Stimulated activated CD4-positive, alpha-beta T cell treated with anti-CD3 and anti-CD28 coated beads, Interleukin-4, amount 100 ng/mL, for 4 hours (primary cell): ENCODE measurements around the gene TMUB1.

Experiments
- DNase-seq, 2 experiments: peaks; one replicate each; pipeline ENCODE4 v3.0.0-alpha.2; 2020

TMUB1 gene

DNA sequence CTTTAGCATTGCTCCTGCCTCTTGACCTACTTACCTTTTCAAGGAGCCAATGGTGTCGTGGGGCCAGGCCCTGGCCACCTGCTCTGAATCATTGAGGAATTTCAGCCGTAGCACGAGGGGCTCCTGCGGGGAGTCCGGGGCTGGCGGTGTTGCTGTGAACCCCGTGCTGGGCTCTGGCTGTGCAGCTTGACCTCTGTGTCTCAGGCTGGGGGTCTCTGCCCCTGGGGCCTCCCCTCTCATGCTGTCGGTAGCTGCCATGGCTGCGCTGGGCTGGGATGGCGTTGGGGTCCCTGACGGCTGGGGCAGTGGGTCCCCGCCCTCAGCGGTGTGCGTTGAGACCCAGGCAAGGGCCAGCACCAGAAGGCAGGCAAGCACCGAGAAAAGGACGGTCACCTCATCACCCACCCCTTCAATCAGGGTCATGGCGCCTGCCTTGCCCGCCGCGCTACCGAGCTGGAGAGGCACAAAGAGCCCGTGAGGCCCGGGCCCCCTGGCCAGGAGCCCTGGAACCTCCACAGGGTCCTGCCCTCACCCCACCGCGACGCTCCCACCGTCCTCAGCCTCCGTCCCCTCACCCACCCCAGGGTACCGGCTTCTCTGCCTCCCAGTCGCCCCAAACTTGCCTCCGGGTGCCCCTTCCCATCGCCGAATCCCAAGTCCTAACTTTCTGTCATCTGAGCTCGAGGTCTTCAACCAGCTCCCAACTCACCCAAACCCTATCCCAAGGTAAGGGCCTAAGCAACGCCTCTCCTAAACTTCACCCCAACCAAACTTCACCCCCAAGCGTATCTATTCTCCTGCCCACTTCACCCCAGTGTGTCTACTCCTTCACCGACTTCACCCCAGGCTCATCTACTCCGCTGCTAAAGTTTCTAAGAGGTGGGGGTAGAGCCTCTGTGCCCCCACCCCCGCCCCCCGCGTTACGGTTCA, 887 bp downstream of the TMUB1 start:
- no peak for DNase-seq

DNA sequence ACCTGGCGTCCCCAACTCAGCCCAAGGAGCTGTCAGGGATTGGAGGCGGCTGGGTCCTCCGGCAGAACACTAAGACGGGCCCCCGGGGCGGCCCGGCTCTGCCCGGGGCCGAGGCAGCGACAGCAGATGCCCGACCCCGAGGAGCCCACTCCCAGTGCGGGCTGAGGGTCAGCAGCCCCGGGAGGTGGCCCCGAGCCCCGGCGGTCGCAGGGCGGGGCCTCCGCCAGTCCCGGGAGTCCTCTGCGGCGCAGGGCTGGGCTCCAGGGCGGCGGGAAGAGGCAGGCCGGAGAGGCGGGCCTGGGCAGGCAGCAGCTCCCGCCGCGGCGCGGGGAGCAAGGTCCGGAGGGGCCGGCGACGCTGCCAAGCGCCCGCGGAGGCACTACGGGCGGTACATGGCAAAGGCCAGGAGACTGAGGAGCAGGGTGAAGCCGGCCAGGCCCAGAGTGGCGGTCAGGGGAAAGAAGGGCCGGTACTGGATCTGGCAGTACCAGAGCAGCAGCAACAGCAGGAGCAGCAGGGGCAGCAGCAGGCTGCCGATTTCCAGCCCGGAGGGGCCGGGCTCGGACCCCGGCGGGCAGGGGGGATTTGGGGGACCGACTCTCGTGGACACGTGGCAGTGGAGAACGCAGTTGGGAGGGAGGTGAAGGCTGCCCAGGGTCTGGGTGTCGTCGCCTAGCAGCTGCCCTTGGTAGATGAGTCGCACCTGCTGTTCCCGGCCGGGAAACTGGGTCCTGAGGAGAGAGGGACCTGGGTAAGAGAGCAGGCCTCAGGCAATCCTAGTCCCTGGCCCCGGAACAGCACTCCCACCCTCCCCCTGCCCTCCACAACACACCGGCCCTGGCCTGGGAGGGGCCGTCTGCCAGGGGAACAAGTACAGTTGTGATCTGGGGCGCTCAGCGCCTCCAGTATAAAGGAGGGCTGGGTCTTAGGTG, 1.9 kb downstream of the TMUB1 start:
- DNase-seq: no peak

DNA sequence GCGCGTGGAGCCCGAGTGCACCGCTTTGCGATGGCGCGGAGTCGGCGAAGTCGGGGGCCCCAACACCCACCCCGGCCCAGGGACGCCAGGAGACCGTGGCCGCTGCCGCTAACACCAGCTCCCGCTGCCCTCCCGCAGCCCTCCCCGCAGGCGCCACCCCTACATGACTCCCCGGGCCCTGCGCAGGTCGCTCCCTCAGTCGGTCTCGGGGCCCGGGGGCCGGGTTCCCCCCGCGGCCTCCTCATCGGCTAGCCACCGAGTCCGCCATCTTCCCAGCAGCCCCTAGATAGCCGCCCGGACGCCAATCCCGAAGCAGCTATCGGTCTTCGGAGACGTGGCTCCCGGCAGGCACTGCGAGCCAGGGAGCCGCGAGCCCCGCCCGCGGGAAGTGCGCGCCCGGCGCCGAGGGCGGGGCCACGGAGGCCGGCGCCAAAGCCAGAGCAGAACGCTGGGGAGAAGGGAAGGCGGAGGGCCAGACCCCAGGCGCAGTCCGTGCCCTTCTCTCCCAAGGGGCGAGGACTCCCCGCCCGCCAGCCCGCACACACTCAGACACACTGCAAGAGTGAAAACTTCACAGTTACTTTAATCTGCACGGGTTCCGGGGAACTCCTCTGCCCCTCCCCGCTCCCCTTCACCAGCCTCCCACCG, 2.6 kb downstream of the TMUB1 start, which contains the start of gene FASTK:
Gene FASTK (minus strand): TSS at position 288 of the 648 bp plus-strand sequence. CDS start 43 bp downstream, at position 245.
- DNase-seq: peak; percentile 84 to 86

DNA sequence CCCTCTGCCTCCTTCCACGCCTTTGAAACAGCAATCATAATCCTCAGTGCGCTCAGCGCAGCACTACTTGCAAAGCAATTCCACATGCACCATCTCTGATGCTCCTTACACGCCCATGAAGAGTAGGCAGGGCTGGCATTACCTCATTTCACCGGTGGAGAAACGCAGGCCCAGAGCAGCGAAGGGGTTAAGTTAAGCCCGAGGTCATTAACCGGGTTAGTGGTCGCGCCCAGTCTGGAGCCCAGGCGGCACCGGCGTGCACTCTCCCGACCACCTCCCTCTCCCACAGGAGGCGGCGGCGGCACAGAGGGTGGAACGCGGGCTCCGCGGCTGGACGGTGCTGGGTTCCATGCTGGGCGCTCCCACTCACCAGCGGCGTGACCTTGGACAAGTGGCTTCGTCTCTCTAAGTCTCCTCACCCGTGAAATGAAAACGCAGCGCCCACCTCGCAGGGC, 3.2 kb downstream of the TMUB1 start:
- DNase-seq: peak in 1 of 2 experiments; percentile 32

DNA sequence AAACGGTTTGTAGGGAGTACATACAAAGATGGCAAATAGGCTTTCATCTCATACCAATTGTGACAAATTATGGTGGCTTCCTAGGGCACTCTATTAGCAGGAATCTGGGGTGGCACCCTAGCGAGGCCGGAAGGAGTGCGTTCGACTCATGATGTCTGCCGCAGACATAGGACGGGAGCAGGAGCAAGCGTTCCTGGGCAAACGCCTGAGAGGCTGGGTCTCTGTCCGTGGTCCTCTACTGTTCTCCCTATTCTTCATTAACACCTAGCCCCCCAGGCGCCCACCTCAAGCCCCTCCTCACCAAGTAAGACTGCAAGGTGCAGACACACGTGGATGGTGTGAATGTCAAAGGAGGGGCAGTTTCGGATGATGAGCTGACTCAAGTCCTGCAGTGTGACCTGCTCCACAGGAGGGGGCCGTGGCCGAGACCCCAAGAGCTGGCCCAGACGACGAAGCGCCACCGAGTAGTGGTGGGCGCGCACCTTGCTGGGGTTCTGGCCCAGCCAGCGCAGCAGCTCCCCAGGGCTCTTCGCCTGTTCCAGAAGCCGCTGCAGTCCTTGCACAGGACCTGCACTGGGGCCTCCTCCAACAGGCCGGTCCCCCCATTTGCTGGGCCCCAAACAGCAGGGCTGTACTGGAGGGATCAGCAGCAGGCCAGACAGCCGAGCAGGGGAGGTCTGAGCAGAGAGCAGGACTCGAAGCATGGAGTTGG, 3.9 kb downstream of the TMUB1 start:
- no peak for DNase-seq

DNA sequence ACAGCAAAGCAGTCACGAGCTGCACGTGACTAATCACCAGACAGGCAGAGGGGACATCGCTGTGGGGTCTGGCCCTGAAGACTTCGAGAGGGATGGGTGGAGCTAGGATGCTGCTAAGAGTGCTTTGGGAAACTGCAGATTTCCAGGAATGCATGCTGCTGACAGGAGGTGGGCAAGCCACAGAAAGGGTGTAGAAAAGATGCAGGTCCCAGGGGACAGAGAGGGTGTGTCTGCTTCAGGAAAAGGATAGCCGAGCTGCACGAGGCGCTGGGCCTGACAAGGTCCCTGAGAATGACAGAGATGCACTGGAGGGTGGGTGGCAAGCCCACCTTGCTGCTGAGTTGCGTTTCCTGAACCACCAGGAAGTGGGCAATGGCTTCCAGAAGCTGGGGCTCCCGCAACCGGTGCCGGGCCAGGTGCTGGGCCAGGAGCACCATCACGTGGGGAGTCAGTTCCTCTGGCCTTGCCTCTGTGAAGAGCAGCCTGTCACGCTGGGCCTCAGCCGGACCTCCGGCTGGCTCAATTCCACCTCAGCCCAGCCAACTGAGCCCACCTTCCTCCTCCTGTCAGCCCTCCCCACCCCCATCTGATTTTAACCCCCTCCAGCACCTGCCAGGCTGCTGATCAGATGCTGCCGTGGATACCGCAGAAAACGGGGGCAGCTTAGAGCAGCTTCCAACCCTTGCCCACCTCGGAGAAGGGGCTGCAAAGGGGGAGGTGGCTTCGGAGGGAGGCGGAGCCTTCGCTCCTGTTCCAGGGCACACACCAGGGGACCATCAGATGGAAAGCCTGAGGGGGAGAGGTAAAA, 4.9 kb downstream of the TMUB1 start:
- DNase-seq: no peak

DNA sequence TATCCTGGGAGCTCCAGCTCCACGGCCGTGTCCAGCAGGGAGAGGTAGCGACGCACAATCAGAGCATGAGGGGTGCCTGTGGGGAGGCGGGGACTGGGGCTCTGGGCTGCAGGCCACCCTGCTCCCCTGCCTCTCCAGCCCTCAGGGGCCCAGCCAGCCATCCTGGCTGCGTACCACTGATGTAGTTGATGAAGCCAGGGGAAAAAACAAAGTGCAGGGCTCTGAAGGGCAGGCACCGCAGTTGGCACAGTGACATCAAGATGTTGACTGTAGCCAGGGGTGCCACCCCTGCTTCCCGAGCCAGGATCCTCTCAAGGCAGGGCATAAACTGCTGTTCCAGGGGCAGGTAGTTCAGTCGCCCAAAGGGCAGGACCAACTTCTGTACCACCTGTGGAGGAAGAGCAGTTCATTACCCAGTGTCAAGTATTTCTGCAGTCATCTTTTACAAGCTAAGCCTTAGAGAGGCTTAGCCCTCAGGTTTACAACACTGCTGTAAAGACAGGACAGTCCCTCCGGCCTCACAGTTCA, 5.5 kb downstream of the TMUB1 start:
- no peak for DNase-seq

DNA sequence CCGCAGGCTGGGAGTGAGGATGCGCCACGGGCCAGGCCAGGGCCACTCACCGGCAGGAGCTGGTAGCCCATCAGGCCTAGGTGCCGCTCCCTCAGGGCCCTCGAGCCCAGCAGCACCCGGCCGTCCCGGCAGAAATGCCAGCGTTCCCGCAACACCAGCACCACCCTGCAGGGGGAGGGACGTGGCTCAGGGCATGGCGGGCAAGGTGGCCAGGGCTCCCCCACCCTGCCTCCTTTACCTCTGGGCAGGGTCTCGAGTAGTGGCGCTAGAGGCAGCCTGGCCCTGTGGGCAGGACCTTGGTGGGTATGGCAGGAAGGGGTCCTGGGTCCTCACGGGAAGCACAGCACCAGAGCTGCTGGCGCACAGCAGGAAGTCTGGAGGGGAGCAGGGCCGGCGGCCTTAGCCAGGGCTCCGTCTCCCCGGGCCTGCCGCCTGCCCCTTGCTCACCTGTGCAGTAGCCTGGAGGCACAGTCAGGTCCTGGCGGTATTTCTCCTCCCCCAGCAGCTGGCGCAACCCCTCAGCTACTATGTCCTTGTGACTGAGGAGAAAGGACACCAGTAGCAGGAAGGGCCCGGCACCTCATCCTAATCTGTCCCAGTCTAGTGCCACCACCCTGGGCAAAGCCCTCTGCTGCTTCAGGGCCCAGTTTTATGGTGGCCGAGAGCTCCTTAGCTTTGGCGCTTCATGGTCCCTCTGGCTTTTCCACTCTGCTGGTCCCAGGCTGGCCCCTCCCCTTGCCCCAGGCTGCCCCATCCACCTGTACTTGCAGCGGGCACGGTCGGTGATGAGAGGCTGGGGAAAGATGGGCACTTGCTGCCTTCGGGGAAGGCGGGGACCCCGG, 6.2 kb downstream of the TMUB1 start:
- DNase-seq: no peak

DNA sequence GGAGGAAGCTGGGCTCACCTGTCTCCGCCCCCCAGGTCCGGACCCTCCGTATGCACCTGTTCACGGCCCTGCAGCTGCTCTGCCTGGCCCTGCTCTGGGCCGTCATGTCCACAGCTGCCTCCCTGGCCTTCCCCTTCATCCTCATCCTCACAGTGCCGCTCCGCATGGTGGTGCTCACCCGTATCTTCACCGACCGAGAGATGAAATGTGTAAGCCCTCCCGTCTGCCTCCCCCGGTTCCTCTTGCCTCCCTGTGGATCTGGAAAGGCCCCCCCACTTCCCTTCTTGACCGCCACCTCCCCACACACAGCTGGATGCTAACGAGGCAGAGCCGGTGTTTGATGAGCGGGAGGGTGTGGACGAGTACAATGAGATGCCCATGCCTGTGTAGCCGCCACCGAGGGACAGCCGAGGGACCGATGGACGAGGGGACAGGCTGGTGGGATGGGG, 7.3 kb downstream of the TMUB1 start:
- no peak for DNase-seq

DNA sequence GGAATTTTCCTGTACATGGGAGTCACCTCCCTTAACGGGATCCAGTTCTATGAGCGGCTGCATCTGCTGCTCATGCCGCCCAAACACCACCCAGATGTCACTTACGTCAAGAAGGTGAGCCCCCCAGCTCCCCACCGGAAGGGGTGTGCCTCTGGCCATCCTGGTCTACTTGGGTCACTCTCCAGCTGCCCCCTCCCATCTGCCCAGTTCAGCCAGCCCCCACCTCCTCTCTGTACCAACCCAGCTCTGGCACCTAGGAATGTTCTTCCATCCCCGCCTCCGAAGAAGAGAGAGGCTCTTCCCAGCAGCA, 7.7 kb downstream of the TMUB1 start:
- no peak for DNase-seq

DNA sequence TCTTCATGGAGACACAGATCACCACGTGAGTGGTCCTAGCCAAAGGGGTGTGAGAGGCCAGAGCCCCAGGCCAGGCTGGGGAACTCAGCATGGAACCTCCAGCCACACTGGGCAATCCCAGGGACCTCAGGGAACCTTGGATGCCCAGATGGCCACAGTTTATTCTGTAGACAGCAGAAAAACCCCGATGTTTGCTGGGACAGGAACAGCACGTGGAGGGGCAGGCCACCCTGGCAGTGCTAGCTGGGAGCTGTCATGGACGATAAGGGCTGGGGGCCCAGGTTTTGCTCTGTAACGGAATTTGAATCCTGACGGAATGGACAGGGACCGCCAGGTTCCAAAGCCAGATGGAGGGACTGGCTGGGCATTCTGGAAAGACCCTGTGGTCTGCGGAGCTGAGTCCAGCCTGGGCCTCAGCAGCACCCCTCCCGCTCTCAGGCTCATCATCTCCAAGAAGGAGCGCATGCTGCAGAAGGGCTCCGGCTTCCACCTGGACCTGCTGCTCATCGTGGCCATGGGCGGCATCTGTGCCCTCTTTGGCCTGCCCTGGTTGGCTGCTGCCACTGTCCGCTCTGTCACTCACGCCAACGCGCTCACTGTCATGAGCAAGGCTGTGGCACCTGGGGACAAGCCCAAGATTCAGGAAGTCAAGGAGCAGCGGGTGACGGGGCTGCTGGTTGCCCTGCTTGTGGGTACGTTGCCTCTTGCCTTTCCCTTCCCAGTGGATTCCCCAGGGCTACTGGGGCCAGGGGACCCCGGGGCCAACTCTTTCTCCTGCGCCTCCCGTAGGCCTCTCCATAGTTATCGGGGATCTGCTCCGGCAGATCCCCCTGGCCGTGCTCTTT, 8.3 kb downstream of the TMUB1 start:
- no peak for DNase-seq

DNA sequence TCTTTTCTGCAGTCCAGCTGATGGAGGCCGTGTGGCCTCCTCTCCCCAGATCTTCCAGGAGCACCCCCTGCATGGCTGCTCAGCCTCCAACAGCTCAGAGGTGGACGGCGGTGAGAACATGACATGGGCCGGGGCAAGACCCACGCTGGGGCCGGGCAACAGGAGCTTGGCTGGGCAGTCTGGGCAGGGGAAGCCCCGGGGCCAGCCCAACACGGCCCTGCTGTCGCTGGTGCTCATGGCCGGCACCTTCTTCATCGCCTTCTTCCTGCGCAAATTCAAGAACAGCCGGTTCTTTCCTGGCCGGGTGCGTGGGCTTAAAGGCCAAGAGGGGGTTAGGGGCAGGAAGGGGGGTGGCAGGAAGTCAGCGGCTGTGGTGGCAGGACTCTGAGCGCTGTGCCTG, 9.3 kb downstream of the TMUB1 start:
- DNase-seq: no peak

DNA sequence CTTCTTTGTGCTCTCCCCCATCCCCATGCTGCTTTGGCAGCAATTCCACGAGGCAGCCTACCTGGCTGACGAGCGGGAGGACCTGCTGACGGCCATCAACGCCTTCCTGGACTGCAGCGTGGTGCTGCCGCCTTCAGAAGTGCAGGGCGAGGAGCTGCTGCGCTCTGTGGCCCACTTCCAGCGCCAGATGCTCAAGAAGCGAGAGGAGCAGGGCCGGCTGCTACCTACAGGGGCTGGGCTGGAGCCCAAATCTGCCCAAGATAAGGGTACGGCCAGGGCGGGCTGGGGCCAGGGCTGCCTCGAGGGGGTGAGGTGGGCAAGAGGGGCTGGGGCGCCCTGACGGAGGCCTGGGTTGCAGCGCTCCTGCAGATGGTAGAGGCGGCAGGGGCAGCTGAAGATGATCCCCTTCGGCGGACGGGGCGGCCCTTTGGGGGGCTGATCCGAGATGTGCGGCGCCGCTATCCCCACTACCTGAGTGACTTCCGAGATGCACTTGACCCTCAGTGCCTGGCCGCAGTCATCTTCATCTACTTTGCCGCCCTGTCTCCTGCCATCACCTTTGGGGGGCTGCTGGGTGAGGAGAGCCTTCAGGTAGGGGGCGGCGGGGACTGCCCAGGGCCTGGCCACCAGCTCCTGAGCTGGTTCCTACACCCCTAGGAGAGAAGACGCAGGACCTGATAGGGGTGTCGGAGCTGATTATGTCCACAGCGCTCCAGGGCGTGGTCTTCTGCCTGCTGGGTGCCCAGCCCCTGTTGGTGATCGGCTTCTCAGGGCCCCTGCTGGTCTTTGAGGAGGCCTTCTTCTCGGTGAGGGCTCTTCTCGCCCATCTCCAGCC, 12.0 kb downstream of the TMUB1 start:
- no peak for DNase-seq

DNA sequence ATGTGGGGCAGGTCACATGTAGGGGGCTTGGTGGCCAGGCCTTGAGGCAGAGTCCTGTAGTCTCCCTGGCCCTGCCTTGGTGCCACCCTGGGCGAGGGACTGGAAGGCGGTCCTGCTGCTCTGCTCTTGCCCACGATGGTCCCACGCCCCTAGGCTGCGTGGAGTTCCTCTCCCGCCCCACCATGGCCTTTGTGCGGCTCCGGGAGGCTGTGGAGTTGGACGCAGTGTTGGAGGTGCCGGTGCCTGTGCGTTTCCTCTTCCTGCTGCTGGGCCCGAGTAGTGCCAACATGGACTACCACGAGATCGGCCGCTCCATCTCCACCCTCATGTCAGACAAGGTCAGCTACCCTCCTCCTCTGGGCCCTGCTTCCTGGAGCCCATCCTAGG, 12.7 kb downstream of the TMUB1 start:
- no peak for DNase-seq

DNA sequence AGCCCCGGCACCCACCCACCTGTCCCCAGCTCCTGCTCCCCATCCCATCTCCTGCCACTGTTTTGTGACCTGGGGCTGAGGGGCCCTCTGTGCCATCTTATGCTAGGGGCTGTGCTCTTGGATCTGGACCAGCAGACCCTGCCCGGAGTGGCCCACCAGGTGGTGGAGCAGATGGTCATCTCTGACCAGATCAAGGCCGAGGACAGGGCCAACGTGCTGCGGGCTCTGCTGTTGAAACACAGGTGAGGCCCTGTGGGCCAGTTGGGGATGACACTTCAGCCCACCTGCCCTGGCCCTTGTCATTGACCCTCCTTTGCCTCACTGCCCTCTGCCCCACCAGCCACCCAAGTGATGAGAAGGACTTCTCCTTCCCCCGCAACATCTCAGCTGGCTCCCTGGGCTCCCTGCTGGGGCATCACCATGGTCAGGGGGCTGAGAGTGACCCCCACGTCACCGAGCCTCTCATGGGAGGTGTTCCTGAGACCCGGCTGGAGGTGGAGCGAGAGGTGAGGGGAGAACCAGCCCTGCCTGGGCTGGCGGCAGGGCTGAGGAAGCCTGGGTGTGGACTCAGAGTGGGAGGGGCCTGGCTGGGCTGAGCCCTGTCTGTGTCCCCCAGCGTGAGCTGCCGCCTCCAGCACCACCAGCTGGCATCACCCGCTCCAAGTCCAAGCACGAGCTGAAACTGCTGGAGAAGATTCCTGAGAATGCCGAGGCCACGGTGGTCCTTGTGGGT, 13.3 kb downstream of the TMUB1 start:
- no peak for DNase-seq

DNA sequence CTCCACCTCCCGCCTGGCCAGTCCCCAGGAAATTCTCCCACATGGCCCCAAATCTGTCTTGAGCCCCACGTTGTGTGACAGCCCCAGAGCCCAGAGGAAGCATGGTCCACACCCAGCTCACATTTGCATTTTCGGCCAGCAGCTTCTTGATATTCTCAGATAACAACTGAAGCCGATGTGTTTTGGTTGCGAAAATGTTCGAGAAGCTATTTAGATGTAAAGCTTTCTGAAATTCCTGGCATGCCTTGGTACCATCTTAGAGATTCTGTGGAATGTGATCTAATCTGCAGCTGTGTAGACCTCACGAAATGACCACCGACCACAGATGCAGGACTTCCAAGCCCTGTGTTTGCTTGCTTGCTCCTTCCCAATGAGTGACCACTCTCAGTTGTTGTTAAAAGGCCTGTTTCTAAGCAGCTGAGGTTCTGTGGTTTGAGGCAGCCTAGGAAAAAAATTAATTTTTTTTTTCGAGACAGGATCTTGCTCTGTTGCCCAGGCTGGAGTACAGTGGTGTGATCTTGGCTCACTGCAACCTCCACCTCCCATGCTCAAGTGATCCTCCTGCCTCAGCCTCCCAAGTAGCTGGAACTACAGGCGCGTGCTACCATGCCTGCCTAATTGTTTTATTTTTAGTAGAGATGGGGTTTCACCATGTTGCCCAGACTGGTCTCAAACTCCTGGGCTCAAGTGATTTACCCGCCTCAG, 15.1 kb downstream of the TMUB1 start:
- DNase-seq: no peak
